WERI-Rb-1 (cell line): ENCODE measurements around the gene ST8SIA5.

ENCODE experiments used
- DNase-seq: peaks from one replicate; pipeline ENCODE4 v3.0.0-alpha.2; 2020
- H3K27ac ChIP-seq: fragments of 250-450 bp; sonication (Bioruptor Pico); 2 replicates; pipeline ENCODE4 v1.5.1; 2020; ENCODE audit warnings: mild to moderate bottlenecking, moderate library complexity
- H3K27me3 ChIP-seq: fragments of 250-450 bp; sonication (Bioruptor Pico); 2 replicates; pipeline ENCODE4 v1.5.1; 2021; ENCODE audit warnings: mild to moderate bottlenecking, low read depth, moderate library complexity; ENCODE audit not compliant: insufficient read depth, severe bottlenecking
- H3K36me3 ChIP-seq: fragments of 250-450 bp; sonication (Bioruptor Pico); 2 replicates; pipeline ENCODE4 v1.5.1; 2020; ENCODE audit warnings: mild to moderate bottlenecking, moderate library complexity
- H3K4me3 ChIP-seq: 2 replicates; pipeline ENCODE4 v1.5.1; 2011; ENCODE audit warnings: low read depth, mild to moderate bottlenecking, control low read depth, low read length
- H3K9me3 ChIP-seq: fragments of 250-450 bp; sonication (Bioruptor Pico); 2 replicates; pipeline ENCODE4 v1.5.1; 2021; ENCODE audit warnings: mild to moderate bottlenecking, moderate library complexity; ENCODE audit not compliant: severe bottlenecking
- TF ChIP-seq, protein P1 (sequence below): IDR thresholded peaks from 2 replicates; pipeline ENCODE4 v1.5.1; 2011; ENCODE audit warnings: low read depth, mild to moderate bottlenecking, control low read depth, inconsistent platforms, low read length

ST8SIA5 gene

DNA sequence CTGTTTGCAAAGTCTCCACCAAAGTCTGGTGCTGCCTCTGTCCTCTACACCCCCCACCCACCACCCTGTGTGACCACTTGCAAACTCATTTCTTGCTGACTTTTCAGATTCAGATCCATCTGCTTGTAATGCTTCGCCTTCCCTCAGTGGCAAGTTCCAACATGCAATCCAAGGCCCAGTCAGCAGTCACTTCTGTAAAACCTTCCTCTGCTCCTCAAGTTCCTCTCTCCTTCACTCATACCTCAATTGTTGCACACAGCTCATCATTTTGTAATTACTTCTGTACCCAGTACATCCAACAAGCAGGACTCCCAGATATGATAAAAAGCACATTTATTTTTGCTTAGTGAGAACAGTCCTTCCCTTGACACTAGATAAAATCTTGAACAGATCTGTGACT lies 93.3 kb downstream of the ST8SIA5 start:
- no peaks in the 10 kb centered on the region for H3K27me3 ChIP-seq
- no peak overlapping the region for H3K4me3 ChIP-seq
- TF ChIP-seq, protein P1, sequence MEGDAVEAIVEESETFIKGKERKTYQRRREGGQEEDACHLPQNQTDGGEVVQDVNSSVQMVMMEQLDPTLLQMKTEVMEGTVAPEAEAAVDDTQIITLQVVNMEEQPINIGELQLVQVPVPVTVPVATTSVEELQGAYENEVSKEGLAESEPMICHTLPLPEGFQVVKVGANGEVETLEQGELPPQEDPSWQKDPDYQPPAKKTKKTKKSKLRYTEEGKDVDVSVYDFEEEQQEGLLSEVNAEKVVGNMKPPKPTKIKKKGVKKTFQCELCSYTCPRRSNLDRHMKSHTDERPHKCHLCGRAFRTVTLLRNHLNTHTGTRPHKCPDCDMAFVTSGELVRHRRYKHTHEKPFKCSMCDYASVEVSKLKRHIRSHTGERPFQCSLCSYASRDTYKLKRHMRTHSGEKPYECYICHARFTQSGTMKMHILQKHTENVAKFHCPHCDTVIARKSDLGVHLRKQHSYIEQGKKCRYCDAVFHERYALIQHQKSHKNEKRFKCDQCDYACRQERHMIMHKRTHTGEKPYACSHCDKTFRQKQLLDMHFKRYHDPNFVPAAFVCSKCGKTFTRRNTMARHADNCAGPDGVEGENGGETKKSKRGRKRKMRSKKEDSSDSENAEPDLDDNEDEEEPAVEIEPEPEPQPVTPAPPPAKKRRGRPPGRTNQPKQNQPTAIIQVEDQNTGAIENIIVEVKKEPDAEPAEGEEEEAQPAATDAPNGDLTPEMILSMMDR: no peak
- H3K27ac ChIP-seq: no peak overlapping the region
- peaks cover 2% of the 10 kb centered on the region for H3K9me3 ChIP-seq
- H3K36me3 ChIP-seq: no peaks in the 10 kb centered on the region
- no peak for DNase-seq

DNA sequence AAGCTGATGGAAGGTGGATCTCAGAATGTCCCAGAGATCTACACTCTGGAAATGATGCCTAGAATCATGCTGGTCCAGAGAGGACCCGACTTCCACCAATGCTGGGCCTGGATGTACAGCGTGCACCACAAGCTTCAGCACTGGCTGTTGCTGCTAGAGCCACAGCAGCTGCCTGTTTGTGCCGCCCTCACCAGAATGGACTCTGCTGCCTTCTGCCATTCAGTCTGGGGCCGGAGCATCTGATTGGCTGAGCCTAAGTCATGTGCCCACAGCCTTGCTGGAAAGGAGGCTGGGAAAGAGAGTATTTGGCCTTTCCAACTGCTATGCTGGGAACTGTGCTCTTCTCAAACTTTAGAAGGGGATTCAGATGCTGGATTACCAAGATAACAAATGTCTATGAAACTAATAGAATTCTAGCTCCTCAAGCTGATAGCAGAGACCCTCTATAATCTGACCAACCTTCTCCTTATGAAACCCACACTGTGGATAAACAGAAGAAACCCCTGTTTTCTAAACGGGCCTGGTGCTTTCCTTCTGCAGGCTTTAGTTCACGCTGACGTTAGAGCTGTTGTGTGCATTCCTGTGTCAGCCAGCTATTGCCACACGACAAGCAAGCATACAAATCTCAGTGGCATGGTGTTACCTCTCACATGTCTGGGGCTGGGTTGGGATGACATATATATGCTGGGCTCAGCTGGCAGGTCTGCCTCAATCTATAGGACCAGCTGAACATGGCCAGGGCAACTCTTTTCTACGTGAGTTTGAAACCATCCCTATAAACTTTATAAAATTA lies 95.7 kb downstream of the ST8SIA5 start:
- Histone ChIP-seq H3K27ac (no peak overlapping the region), H3K4me3 (no peak overlapping the region), H3K9me3 (peaks cover 2% of the 10 kb centered on the region), H3K36me3 (no peaks in the 10 kb centered on the region), H3K27me3 (no peaks in the 10 kb centered on the region)
- TF ChIP-seq, protein P1: no peak
- DNase-seq: peak; percentile 67

DNA sequence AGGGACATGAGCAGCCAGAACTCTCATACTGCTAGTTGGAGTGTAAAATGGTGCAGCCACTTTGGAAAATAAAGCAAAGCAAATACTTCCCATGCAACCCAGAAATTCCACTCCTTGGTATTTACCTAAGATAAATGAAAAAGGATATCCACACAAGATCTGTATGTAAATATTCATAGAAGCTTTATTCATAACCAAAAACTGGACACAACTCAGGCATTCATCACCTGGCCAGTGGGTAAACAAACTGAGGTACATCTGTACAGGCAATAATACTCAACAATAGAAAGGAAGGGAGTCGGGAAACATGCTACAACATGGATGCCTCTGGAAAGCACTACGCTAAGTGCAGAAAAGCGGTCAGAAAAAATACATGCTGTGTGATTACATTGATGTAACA lies 97.4 kb downstream of the ST8SIA5 start:
- Histone ChIP-seq H3K27me3 (no peaks in the 10 kb centered on the region), H3K36me3 (no peaks in the 10 kb centered on the region), H3K9me3 (peaks cover 2% of the 10 kb centered on the region), H3K4me3 (no peak overlapping the region), H3K27ac (no peak overlapping the region)
- no peak for DNase-seq
- TF ChIP-seq, protein P1: no peak

DNA sequence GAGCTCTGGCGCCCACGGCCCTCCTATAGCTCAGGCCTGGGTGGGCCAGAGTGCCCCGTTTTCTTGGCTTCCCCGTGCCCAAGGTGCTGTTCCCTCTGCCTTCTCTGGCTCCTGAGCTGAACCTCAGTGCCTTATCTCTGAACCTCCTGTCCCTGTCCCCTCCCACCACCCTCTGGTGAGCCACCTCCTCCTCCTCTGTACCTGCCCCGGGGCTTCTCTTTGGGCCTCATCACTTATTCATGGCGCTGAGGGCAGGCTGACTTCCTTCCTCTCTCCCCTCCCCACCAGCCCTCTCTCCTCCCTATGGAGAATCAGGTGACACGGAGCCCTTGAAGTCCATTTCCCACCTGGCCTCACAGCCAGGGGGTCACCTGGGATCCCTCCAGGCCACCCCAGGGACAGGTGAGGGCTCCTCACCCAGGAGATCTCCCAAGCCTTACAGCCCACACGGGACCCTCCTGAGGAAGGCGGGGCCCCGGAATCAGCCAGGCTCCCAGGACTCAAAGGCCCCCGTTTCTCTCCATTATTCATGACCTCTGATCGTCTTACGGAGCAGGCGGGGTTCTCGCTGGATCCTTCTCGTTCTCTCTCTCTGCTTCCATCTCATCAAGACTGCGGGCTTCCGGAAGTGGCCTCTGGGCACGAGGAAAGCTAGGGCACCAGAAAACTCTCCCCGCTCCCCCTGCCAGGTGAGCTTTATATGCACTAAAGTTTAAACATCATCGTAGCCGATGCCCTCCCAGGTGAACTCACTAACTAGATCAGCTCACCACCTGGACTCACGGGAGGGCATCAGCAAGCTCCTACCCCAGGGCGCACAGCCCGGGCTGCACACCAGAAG lies 99.5 kb downstream of the ST8SIA5 start, which contains the start of gene LOXHD1:
Gene LOXHD1 (minus strand): TSS at position 106 of the 841 bp plus-strand sequence. CDS start 187 bp downstream, outside the sequence.
- no peak within 1 kb of the TSS for H3K27ac ChIP-seq
- no peaks in the 10 kb centered on the region for H3K9me3 ChIP-seq
- no peak for DNase-seq
- no peak within 1 kb of the TSS for H3K4me3 ChIP-seq
- H3K27me3 ChIP-seq: no peaks in the 10 kb centered on the region
- H3K36me3 ChIP-seq: no peaks in the 10 kb centered on the region
- TF ChIP-seq, protein P1: no peak

DNA sequence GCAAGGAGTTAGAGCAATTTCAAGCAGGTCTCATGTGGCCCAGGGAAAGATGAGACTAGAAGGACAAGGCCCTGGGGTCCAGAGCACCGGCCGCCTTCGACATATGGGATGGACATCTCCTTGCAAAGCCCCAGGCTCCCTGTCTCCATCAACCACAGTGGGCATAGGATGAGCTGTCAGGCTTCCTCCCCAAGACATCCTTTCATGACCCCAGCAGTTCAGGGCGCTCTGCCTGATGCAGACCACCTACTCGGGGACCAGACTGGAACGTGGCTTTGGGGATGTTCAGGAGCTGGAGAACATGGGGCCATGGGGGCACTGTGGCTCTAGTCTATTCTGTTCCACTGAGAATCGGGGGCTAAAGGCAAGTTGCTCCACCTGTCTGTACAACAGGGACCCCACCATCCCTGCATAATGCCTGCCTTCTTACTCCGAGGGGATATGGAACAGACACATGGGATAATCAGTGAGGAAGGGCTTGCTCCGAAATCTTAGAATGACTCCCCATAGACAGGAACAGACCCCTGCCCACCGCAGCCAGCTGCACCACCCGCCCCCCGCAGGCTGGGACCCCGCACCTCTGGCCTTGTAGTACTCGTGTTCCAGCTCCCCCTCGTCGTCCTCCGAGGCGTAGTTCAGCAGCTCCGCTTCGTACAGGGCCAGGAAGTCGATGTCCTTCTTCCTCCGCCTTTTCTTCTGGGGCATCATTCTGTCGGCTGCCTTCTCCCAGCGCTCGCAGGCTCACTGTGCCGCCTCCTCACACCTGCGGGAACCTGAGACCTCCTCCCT lies 100.3 kb downstream of the ST8SIA5 start:
- no peaks in the 10 kb centered on the region for H3K36me3 ChIP-seq
- DNase-seq: no peak
- no peaks in the 10 kb centered on the region for H3K27me3 ChIP-seq
- no peaks in the 10 kb centered on the region for H3K9me3 ChIP-seq
- H3K27ac ChIP-seq: no peak overlapping the region
- no peak overlapping the region for H3K4me3 ChIP-seq
- TF ChIP-seq, protein P1: no peak
